HG03565 (cell line): ENCODE data around the gene B9D1.

Experiments
- ATAC-seq: cut with Tn5 transposase; IDR thresholded peaks from one replicate; pipeline ENCODE4 v1.9.1; 2021; ENCODE audit warnings: mild to moderate bottlenecking, moderate library complexity; ENCODE audit not compliant: unreplicated experiment

The B9D1 gene

GRCh38 chr17:19341641-19342610 is 20.6 kb downstream of the B9D1 start:
- no peak for ATAC-seq

DNA sequence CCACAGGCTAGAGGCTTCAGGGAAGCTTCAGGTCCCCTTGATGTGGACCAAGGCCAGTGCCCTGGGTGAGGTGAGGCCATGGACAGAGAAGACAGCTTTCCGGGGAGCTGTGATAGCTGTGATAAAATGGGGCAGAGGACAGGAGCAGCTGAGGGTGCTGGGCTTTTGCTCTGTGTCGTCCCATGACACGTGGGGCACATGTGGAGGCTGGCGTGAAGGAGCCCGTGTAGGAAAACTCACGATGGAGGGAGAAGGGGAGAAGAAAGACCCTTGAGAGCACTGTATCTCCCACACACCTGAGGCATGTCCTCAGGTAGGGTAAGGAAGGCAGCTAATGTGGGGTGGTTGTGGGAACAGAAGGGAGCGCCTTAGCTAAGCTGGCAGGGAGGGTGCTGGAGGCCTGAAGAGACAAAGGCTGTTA is 21.3 kb downstream of the B9D1 start:
- ATAC-seq: no peak

- no peak for ATAC-seq
Observed at GRCh38 chr17:19339341-19339815, 23.1 kb downstream of the B9D1 start.

- no peak for ATAC-seq
Observed at GRCh38 chr17:19338031-19338990, 24.2 kb downstream of the B9D1 start.

GRCh38 chr17:19337712-19338023 is 24.9 kb downstream of the B9D1 start:
- ATAC-seq: no peak

DNA sequence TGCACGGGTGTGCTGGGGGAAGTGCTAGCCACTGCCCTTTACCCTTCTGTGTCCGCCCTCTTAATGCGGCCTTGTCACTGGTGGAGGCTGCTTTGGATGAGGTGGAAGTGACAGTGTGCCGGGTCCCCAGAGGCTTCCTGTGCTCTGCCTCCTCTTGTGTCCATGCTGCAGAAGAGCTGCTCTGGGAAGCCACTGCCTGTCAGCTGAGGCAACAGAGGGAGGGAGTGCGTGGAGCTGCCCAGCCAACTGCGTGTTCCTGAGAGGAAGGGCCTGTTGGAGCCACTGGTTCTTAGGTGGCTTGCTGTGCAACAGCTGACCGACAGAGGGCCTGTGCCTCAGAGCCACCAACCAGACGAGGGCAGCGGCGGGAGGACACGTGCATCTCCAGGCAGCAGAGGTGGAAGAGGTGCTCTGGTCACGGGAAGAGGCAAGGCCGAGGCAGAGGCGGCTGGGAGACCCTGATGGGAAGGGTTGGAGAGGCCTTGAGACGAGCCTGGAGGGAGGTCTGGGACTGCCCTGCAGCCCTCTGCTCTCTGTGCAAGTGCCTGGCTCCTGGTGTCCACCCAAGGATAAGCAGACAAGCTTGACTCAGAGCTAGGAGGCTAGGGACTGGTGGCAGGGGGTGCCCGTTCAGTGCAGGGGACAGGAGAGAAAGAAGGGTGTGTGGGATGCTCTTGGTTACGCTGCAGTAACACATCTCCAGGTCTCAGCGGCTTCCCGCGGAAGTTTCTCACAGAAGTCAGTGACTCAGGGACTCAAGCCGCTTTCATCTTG is 25.4 kb downstream of the B9D1 start:
- no peak for ATAC-seq

DNA sequence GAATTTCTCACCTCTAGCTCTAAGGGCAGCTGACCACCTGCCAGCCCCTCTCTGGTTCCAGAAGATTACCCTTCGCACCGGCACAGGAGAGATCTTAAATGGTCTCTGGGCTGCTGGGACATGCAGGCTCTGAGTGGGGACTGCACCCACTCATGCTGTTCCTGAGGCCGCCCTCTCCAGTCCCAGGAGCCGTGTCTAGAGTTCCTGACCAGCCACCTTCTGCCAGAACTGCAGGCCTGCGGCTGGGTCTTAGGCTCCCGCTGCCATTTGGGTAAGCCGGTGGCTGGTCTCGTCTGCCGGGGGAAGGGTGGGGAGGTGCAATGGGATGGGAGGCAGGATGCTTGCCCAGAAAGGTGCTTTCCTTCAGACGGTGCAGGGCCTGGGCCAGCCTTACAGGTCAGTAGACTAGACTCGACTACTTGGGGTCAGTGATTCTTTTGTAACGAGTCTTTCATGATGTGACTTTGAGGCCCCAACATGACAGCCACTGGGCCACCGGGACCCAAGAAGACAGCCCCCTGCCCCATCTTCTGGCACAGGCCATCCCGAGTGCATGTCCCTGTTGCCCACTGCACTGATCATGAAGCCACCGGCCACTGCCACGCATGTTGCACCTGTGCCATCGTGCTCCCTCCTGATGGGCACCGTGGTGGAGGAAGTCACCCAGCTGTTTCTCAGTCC is 26.4 kb downstream of the B9D1 start:
- ATAC-seq: no peak

DNA sequence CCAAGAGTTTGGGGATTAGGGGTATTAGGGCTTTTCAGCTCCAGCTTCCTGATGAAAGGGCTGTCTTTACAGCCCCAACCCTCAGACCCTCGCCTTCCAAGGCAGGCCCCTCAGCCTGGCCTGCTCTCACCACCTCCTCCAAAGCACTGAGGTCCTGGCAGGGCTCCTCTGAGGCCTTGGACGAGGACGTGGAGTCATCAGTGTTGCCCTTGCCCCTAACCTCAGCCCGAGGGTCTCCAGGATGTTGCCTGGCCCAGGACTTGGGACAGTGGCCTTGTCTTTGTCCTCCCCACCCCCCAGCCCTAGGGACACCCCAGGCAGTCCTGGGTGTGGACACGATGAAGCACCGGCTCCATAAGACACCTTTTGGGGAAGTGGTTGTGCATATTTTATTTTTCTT is 28.2 kb downstream of the B9D1 start:
- ATAC-seq: no peak

- ATAC-seq: no peak
Observed at GRCh38 chr17:19333736-19334290, 28.7 kb downstream of the B9D1 start.

DNA sequence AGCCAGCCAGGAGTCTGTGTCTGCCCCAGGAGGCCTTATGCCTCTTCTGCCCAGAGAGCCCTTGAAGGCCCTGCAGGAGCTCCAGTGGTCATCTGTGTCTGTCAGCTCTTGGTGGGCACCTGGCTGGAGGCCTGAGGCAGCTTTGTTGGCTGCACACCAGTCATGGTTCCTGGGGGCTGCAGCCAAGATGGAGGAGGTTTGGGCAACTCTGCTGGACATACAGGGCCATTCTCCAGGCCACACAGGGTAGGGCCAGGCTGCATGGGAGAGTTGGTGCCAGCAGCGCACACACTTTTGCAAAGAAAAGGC is 29.4 kb downstream of the B9D1 start:
- ATAC-seq: no peak

DNA sequence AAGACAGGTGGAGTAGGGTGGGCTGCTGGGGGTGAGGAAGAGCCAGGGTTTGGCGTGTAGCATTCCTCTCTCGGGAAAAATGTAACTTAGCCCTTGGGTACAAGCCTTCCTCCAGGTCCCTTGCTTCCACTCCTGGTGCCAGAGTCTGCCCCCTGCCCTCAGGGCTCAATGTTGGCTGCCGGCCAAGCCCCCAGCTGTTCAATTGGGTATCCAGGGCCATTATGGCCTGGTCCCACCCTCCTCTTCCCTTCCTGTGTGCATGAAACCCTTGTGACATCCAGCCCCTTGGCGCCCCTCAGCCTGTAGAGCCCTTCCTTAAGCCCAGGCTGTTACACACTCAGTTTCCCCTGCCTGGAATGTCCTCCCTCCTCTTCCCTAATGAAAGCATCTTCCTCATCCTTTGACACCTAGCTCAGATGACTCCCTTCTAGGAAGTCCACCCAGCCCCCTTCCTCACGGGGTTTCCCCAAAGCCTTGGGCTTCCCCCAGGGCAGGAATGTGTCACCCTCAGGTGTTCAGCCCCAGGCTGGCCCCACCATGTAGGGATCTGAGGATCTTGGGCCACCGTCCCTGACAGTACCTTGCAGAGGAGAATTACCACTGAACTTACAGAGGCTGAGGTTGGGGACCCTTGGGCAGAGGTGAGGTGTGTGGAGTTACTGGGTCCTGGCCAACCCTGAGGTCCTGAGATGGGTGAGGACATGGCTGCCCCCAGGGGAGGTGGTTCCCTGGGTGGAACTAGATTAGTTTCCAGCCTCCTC is 30.0 kb downstream of the B9D1 start:
- no peak for ATAC-seq

DNA sequence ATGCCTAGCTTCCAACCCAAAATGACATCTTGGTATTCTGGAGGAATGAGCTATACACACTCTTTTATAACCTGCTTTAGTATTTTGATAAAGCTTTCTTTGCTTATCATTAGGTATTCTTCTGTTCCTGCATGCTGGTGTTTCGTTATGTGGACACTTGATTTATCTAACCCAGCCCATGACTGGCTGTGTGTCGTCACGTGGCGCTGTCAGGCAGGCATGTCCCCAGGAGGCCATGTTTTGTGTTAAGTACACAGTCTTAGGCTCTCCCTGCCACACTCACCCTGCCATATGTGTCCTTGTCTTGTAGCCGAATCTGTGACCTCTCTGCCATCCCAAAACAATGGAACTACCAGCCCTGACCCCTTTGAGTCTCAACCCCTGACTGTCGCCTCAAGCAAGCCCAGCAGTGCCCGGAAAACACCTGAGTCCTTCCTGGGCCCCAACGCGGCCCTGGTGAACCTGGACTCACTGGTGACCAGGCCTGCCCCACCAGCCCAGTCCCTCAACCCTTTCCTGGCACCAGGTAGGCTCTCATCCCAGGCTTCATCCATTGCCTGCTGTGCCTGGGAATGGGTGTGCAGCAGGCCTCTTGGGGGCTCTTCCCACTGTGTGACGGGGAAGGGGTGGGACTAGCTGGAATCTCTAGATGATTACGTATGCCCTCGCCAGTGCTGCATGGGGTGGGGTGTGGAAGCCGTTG is 30.8 kb downstream of the B9D1 start:
- no peak for ATAC-seq

GRCh38 chr17:19331134-19331533 is 31.4 kb downstream of the B9D1 start:
- no peak for ATAC-seq

DNA sequence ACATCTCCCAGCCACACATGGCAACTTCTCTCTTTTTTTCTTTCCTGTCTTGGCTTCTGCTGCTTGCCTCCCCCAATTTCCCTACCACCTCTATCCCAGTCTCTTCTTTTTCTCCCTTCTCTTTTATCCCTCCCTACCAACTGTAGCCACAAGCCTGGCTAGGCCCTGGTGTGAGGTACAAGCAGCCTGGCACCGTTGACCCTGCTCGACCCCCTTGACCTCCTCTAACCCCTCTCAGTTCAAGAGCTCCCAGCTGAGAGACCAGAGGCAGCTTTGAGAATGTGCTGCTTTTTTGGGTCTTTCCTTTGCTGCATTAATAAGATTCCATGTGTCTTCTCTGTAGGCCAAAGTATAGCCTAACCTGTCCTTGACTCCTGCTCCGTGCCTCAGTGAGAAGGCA is 32.3 kb downstream of the B9D1 start:
- ATAC-seq: no peak

GRCh38 chr17:19329839-19330238 is 32.7 kb downstream of the B9D1 start:
- ATAC-seq: no peak

DNA sequence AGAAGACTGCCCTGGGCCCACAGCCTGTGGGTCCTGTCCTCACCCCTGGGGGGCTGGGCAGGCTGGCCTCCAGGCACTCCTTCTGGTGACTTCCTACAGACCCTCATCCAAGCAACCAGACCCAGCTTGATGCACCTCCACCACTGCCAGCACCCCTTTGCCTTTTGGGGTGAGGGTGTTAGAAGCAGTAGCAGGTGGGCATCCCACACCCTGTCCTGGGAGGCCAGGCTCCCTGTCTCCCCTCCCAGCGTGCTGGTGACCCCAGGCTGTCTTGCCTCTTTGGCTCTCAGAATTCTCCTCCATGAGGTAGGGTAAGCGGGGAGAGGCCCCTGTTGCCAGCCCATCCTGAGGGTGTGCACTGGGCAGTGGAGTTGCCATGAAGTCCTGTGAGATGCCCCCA is 33.4 kb downstream of the B9D1 start:
- ATAC-seq: no peak

GRCh38 chr17:19328441-19329061 is 34.0 kb downstream of the B9D1 start:
- no peak for ATAC-seq

- ATAC-seq: no peak
Observed at GRCh38 chr17:19327031-19327783, 35.3 kb downstream of the B9D1 start.
